Measurements from ENCODE around the gene NRCAM. TPM values are rescaled to one million over a fixed set of nuclear protein-coding genes. Genes with fewer than 3 reads are reported as not detected.
"Not testable (repeated sequence)": the region's sequence is repeated elsewhere in the genome, so short reads cannot be mapped to it uniquely, and the experiment has no call there.

NRCAM gene
- total RNA-seq, 4 donors from 2014 or later: 0.77 to 30.3 (median 2.0) TPM; not detected in 1

DNA sequence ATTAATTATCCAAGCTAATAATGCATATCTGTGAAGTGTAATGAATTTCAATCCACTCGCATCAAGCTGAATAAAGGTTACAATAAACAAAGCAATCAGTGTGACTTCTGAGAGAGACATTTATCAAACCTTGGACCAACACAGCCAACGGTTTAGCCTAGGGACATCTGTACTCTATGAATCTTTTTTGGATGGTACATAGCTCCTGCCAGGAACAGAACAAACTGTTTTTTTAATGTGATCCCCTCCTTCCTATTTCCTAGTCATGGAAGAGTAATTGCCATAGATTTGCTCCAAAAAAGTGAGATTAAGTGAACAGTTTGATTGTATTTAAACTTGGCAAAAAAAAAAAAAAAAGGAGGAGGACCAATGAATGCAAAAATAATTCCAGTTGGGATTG is 11.2 kb upstream of the NRCAM start:
- no peaks in the 10 kb centered on the region for H3K36me3 ChIP-seq
- no peaks in the 10 kb centered on the region for H3K9me3 ChIP-seq
- intact Hi-C loops (cut with DNase I; ENCODE audit: low total_unique reads): no loop called here
- TF ChIP-seq, protein P1, sequence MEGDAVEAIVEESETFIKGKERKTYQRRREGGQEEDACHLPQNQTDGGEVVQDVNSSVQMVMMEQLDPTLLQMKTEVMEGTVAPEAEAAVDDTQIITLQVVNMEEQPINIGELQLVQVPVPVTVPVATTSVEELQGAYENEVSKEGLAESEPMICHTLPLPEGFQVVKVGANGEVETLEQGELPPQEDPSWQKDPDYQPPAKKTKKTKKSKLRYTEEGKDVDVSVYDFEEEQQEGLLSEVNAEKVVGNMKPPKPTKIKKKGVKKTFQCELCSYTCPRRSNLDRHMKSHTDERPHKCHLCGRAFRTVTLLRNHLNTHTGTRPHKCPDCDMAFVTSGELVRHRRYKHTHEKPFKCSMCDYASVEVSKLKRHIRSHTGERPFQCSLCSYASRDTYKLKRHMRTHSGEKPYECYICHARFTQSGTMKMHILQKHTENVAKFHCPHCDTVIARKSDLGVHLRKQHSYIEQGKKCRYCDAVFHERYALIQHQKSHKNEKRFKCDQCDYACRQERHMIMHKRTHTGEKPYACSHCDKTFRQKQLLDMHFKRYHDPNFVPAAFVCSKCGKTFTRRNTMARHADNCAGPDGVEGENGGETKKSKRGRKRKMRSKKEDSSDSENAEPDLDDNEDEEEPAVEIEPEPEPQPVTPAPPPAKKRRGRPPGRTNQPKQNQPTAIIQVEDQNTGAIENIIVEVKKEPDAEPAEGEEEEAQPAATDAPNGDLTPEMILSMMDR (IDR thresholded peaks at IDR 0.05): no peak
- no peak for TF ChIP-seq POLR2A (IDR thresholded peaks at IDR 0.05)
- no peaks in the 10 kb centered on the region for H3K27me3 ChIP-seq
- no peak overlapping the region for H3K4me3 ChIP-seq
- no peaks in the 10 kb centered on the region for H3K4me1 ChIP-seq
- H3K27ac ChIP-seq: no peak overlapping the region
- DNase-seq: no peak

DNA sequence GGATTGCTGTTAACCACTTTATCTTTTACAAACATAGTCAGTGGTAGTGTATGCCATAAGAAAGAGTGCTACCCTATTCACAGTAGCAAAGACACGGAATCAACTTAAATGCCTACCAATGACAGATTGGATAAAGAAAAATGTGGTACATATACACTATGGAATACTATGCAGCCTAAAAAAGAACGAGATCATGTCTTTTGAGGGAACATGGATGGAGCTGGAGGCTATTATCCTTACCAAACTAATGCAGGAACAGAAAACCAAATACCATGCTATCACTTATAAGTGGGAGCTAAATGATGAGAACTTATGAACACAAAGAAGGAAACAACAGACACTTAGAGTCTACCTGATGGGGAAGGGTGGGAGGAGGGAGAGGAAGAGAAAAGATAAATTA is 10.1 kb upstream of the NRCAM start:
- intact Hi-C loops (cut with DNase I; ENCODE audit: low total_unique reads); DNase-seq; H3K27ac ChIP-seq; H3K27me3 ChIP-seq; H3K36me3 ChIP-seq; H3K4me3 ChIP-seq; H3K9me3 ChIP-seq; H3K4me1 ChIP-seq: not testable (repeated sequence)

- TF ChIP-seq, protein P1 (IDR thresholded peaks at IDR 0.05): no peak
- intact Hi-C loops (cut with DNase I; ENCODE audit: low total_unique reads): no loop called here
These were observed 8.5 kb upstream of the NRCAM start for GRCh38 chr7:108464743-108465142.

DNA sequence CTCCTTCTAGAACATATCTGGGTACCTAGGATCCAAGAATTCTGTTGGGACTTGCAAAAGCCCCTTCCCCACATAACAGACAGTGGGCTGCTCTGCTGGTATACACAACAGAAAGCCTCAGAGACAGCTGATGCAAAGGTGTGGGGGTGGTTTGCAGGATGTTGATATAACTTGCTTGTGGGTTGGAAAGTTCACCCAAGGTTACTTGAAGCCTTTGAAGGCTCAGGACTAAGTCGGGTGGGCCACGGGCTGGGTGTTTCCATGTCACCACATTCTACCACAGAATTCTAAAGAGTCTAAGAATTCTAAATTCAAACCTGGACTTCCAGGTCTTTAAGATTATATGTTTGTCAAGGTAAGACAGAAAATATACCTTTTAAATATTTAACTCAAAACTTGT is 7.4 kb upstream of the NRCAM start:
- intact Hi-C loops (cut with DNase I; ENCODE audit: low total_unique reads): no loop called here
- TF ChIP-seq POLR2A (IDR thresholded peaks at IDR 0.05): no peak
- TF ChIP-seq, protein P1 (IDR thresholded peaks at IDR 0.05): no peak
- H3K27me3 ChIP-seq: no peaks in the 10 kb centered on the region
- DNase-seq: no peak
- H3K36me3 ChIP-seq: no peaks in the 10 kb centered on the region
- H3K4me1 ChIP-seq: no peaks in the 10 kb centered on the region
- H3K27ac ChIP-seq: no peak overlapping the region
- no peaks in the 10 kb centered on the region for H3K9me3 ChIP-seq
- H3K4me3 ChIP-seq: no peak overlapping the region

More at GRCh38 chr7:108464743-108465142, 8.5 kb upstream of the NRCAM start:
- no peaks in the 10 kb centered on the region for H3K4me1 ChIP-seq
- no peaks in the 10 kb centered on the region for H3K9me3 ChIP-seq
- DNase-seq: no peak
- no peak overlapping the region for H3K27ac ChIP-seq
- no peaks in the 10 kb centered on the region for H3K36me3 ChIP-seq
- no peaks in the 10 kb centered on the region for H3K27me3 ChIP-seq
- no peak overlapping the region for H3K4me3 ChIP-seq

GRCh38 chr7:108461840-108462239 is 5.6 kb upstream of the NRCAM start:
- Histone ChIP-seq H3K4me1 (no peaks in the 10 kb centered on the region), H3K4me3 (no peak overlapping the region), H3K27me3 (no peaks in the 10 kb centered on the region), H3K9me3 (no peaks in the 10 kb centered on the region), H3K36me3 (no peaks in the 10 kb centered on the region), H3K27ac (no peak overlapping the region)
- intact Hi-C loops (cut with DNase I; ENCODE audit: low total_unique reads): no loop called here
- no peak for DNase-seq
- no peak for TF ChIP-seq POLR2A (IDR thresholded peaks at IDR 0.05)
- TF ChIP-seq, protein P1 (IDR thresholded peaks at IDR 0.05): no peak

GRCh38 chr7:108460964-108461363 is 4.7 kb upstream of the NRCAM start:
- intact Hi-C loops (cut with DNase I; ENCODE audit: low total_unique reads): no loop called here
- Histone ChIP-seq H3K27me3 (no peaks in the 10 kb centered on the region), H3K4me1 (no peaks in the 10 kb centered on the region), H3K27ac (no peak overlapping the region), H3K4me3 (no peak overlapping the region), H3K9me3 (no peaks in the 10 kb centered on the region), H3K36me3 (no peaks in the 10 kb centered on the region)
- DNase-seq: no peak
- TF ChIP-seq, protein P1 (IDR thresholded peaks at IDR 0.05): no peak
- TF ChIP-seq POLR2A (IDR thresholded peaks at IDR 0.05): no peak
